Pons (tissue), 1 donor: ENCODE measurements around the gene NOXA1.

Experiments used
- DNase-seq: peaks from one replicate; pipeline ENCODE4 v3.0.0-alpha.2; 2016; ENCODE audit warnings: low spot score

The NOXA1 gene

GRCh38 chr9:137426018-137426681, 3.0 kb downstream of the NOXA1 start:
- DNase-seq, result no peak

DNA sequence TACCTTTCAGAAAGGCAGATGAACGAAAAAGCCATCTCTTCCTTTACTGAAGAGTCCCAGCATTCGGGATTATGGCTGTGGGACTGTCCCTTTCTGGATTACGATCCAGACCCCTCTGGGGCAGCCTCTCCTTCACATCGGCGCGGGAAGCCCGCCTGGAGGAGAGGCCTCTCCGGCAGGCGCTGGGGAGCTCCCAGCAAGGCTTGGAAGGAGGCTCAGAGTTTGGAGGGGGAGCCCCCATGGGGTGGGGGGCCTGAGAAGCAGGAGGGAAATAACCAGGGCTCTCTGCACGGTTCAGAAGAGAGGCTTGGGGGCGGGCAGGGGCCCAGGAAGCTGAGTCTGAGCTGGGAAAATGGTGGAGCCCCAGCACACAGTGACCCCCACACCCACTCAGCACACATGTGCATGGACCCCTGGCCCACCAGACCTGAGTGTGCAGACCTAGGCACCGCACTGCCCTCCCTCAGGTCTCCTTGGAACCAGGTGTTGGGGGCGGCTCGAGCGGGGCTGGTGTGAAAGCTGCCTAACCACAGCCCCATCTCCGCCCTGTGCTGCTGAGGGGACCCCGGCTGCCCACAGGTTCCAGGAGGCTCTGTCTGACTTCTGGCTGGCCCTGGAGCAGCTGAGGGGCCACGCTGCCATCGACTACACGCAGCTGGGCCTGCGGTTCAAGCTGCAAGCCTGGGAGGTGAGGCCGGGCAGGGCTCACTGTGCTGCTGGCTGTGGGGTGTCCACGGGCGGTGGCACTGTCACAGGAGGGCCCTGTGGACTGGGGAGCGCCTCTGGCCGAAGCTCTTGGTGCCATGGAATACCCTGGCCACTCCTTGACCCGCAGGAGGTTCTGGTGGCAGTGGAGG, 4.5 kb downstream of the NOXA1 start:
- DNase-seq, result no peak

- no peak for DNase-seq
Measured at GRCh38 chr9:137428311-137428630, 5.1 kb downstream of the NOXA1 start.

DNA sequence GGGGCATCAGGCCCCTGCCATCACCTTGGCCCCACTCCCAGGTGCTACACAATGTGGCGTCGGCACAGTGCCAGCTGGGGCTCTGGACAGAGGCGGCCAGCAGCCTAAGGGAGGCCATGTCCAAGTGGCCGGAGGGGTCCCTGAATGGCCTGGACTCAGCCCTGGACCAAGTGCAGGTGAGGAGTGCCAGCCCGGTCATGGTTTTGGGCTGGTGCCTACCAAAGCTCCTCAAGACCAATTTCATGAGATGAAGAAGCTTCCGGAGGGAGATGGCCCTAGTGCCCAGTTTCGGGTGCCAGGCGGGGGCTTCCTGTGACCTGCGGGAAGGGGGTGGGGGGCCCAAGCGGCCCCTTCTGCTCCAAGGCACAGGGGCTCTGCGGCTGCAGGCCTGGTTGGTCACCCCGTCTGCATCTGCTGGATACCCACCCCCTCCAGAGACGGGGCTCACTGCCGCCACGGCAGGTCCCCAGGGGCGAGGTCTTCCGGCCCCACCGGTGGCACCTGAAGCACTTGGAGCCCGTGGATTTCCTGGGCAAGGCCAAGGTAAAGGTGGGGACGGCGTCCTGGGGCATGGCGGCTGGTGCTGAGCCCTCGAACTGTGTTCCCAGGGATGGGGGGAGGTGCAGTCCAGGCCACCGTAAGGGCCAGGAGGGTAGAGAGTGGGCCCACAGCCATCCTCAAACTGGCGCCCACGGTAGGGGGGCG, 5.8 kb downstream of the NOXA1 start:
- no peak for DNase-seq

- DNase-seq, result no peak
Measured at GRCh38 chr9:137429546-137429890, 6.3 kb downstream of the NOXA1 start.

- DNase-seq, result no peak
Measured at GRCh38 chr9:137429974-137430722, 7.0 kb downstream of the NOXA1 start.

DNA sequence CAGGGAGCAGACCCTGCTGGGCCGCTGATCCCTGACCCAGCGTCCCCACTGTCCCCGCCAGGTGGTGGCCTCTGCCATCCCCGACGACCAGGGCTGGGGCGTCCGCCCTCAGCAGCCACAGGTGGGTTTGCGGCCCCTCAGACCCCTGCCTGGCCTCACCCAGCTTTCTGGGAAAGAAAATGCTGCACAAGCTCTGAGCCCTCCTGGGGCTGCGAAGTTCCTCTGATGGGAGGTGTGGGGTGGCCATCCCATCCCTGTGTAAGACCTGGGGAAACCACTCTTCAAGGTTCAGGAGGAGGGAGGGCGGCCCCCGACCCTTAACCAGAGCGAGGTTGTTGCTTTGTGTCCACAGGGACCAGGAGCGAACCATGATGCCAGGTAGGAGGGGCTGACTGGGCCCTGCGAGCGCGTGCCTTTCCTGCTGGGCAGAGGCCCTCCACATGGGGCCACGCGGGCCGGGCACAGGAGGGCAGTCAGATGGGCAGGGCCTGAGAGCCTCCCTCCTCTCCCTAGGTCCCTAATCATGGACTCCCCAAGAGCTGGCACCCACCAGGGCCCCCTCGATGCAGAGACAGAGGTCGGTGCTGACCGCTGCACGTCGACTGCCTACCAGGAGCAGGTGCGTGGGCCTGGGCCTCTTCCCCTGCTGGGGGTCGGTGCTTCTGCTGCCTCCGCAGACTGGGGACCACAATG, 7.7 kb downstream of the NOXA1 start:
- DNase-seq, result no peak

GRCh38 chr9:137431416-137431931, 8.3 kb downstream of the NOXA1 start:
- DNase-seq, result no peak

DNA sequence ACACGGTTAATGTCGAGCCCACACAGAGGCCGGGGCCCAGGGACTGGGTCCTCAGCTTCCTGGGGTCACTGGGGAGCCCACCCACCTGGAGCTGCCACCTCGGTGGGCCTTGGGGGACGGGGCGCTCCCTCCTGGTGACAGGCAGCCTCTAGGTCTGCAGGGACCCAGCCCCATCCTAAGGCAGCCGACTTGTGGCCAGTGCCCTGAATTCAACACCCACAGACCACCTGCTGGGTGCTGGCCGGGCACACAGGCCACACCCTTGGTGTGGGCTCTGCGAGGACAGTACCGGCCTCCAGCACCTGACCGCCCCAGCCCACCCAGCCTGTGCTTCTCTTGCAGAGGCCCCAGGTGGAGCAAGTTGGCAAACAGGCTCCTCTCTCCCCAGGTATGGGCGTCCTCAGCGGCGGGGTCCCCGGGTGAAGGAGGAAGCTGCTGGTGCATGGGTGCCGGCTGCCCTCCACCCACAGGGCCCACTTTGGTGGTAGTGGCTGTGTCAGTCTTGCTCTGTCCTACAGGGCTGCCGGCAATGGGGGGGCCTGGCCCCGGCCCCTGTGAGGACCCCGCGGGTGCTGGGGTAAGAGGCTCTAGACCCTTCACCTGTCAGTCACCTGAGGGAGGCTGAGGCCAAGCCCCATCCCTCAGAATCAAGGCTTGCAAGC, 9.6 kb downstream of the NOXA1 start:
- no peak for DNase-seq

DNA sequence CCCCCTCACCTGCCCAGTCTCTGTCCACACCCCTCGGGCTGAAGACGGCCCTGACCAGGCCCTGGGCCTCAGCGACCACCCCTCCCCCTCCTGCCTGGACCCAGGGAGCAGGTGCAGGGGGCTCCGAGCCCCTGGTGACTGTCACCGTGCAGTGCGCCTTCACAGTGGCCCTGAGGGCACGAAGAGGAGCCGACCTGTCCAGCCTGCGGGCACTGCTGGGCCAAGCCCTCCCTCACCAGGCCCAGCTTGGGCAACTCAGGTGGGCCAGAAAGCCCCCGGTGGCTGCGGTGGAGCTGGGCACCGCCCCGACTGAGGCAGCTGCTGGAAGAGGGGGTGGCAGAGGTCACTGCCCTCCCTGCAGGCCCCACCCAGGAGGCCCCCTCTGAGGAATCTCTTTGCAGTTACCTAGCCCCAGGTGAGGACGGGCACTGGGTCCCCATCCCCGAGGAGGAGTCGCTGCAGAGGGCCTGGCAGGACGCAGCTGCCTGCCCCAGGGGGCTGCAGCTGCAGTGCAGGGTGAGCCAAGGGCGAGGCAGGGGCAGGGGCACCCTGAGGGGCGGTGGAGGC, 10.2 kb downstream of the NOXA1 start:
- no peak for DNase-seq

DNA sequence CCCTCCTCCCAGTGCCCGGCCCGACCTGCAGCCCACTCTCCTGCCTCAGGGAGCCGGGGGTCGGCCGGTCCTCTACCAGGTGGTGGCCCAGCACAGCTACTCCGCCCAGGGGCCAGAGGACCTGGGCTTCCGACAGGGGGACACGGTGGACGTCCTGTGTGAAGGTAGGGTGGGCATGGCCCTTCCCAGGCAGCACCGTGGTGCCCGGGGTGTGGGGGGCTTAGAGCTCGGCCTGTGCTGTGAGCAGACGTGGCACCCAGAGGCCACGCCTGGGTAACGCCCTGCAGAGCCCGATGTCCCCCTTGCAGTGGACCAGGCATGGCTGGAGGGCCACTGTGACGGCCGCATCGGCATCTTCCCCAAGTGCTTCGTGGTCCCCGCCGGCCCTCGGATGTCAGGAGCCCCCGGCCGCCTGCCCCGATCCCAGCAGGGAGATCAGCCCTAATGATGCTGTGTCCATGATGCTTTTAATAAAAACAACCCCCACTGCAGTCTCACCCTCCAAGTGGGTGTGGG, 10.8 kb downstream of the NOXA1 start:
- DNase-seq, result no peak

GRCh38 chr9:137434498-137435380, 11.5 kb downstream of the NOXA1 start:
- DNase-seq, result no peak

- no peak for DNase-seq
Measured at GRCh38 chr9:137435381-137435891, 12.2 kb downstream of the NOXA1 start.

DNA sequence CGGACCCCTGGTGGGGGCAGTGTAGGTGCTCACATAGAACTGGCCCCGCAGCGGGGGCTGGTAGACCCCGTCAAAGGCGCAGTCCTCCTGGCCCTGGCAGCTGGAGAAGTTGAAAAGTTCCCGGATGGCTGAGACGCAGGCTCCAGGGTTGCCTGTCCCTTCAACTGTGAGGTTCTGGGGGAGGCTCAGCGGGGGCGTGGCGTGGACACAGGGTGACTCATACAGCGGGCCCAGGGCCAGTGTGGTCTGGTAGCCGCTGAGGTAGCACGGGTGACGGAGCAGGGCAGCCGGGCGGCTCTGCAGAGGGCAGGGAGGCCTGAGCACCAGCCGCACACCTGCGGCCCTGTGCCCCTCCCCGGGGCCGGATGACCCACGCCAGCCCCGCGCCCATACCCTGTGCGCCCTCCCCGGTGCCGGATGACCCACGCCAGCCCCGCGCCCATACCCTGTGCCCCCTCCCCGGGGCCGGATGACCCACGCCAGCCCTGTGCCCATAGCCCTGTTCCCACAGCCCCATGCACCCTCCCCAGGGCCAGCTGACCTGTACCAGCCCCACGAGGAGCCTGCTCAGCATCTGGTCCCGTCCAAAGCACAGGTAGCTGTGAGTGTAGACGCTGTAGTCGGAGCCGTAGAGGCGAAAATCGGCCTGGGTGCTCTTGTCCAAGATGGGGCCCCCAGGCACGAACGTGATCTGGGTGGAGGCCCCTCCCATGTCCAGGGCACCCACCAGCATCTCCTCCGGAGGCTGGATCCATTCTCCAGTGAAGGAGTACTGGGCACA, 13.0 kb downstream of the NOXA1 start:
- no peak for DNase-seq

GRCh38 chr9:137436761-137437600, 13.8 kb downstream of the NOXA1 start:
- DNase-seq, result no peak

DNA sequence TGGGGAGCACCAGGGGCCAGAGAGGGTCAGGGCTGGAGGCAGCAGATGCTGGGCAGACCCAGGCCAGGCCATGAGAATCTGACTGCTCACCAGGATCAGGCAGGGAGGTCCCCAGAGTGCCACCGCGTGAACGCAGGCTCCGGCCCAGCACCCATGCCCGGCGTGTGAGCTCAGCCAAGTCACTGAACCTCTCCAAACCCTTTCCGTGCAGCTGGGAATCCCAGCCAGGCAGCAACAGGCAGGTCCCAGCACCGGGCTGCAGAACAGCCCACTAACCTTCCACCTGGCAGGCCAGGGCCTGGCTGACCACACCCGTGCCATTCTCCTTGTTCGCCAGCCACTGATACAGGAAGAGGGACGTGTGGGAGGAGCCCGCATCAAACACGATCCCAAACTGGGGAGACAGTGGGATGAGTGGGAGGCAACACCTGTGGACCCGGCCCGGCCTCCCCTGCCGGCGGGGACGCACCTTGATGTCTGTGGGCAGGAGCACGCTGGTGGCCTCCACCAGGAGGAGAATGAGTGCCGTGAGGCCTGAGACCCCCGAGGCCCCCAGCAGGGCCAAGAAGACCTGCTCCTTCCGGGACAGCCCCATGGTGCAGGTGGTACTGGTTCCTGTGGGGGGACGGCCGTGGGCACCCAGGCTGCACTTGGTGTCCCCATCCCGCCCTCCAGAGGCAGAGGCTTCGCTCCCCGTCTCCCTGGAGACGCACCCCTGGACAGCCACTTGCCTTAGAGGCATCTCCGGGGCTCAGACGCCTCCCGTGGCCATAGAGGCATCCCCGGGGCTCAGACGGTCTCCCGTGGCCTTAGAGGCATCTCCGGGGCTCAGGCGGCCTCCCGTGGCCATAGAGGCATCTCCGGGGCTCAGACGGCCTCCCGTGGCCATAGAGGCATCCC, 14.7 kb downstream of the NOXA1 start:
- no peak for DNase-seq
